ENCODE data around the gene AKT3. TPM values are rescaled to one million over a fixed set of nuclear protein-coding genes. Genes with fewer than 3 reads are reported as not detected.

Gene AKT3
- total RNA-seq, 1 experiment from 2014 or later, result 18.7 TPM

GRCh38 chr1:243553090-243553489, 297.0 kb downstream of the AKT3 start:
- CTCF ChIA-PET, result no interaction called here
- H3K9ac ChIP-seq (ENCODE audit: low read length), result no peak overlapping the region
- no peak overlapping the region for H3K4me3 ChIP-seq (ENCODE audit: low read length)
- no peak overlapping the region for H3K4me2 ChIP-seq (ENCODE audit: low read length)
- TF ChIP-seq EZH2phosphoT487 (IDR thresholded peaks at IDR 0.05; ENCODE audit: borderline replicate concordance, low read length), result no peak
- TF ChIP-seq, protein P1, sequence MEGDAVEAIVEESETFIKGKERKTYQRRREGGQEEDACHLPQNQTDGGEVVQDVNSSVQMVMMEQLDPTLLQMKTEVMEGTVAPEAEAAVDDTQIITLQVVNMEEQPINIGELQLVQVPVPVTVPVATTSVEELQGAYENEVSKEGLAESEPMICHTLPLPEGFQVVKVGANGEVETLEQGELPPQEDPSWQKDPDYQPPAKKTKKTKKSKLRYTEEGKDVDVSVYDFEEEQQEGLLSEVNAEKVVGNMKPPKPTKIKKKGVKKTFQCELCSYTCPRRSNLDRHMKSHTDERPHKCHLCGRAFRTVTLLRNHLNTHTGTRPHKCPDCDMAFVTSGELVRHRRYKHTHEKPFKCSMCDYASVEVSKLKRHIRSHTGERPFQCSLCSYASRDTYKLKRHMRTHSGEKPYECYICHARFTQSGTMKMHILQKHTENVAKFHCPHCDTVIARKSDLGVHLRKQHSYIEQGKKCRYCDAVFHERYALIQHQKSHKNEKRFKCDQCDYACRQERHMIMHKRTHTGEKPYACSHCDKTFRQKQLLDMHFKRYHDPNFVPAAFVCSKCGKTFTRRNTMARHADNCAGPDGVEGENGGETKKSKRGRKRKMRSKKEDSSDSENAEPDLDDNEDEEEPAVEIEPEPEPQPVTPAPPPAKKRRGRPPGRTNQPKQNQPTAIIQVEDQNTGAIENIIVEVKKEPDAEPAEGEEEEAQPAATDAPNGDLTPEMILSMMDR (conservative IDR thresholded peaks at IDR 0.05; ENCODE audit: low read depth, low read length), result no peak
- no peak for TF ChIP-seq EZH2 (IDR thresholded peaks at IDR 0.05; ENCODE audit: low read length, unreplicated experiment)
- 0 out of 2 replicates have a peak, but pooled peaks cover 5% of the 10 kb centered on the region for H3K4me1 ChIP-seq (ENCODE audit: insufficient read depth, low read length)
- no peak overlapping the region for H3K27ac ChIP-seq (ENCODE audit: low read length)
- H3K79me2 ChIP-seq (ENCODE audit: low read length), result no peaks in the 10 kb centered on the region
- intact Hi-C loops (cut with micrococcal nuclease), result no loop called here
- ATAC-seq, result no peak
- no peak for DNase-seq
- H3K9me3 ChIP-seq (ENCODE audit: low read length), result no peaks in the 10 kb centered on the region
- H3F3A ChIP-seq (ENCODE audit: low read length, unreplicated experiment), result no peaks in the 10 kb centered on the region
- no peaks in the 10 kb centered on the region for H3K36me3 ChIP-seq (ENCODE audit: low read depth, low read length)
- POLR2A ChIA-PET (ENCODE audit: unreplicated experiment), result interaction anchor here (0.7 kb wide), 1 partner anchor 245 kb away, joined by 3 read pairs; no protein-coding TSS in a partner anchor
- no TSS peak for BruUV-seq (replicated peaks)
- H2AFZ ChIP-seq (ENCODE audit: low read length), result no peak overlapping the region
- H3K9me2 ChIP-seq (replicated peaks; ENCODE audit: low read length), result no peaks in the 10 kb centered on the region
- no peaks in the 10 kb centered on the region for H4K20me1 ChIP-seq (ENCODE audit: low read length)
- no peaks in the 10 kb centered on the region for H3K27me3 ChIP-seq (ENCODE audit: low read length)

DNA sequence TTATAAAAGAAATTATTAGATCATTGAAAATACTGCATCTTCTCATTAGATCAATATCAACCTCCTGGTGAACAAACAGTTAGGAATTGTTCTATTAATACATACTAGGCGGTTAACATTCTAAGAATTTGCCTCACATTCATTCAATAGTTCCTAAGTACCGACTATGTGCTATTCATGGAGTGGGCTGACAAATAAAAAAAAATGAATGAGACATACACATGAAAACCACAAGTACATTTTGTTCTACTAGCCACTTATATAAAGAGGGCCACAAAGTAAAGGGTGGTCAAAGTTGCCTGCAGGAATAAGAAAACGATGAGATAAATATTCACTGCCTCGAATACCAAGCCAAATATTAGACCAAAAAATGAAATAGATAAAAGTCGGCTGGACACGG, 299.8 kb downstream of the AKT3 start:
- ChIA-PET CTCF (no interaction called here), POLR2A (ENCODE audit: unreplicated experiment) (no interaction called here)
- Histone ChIP-seq H3K9me3 (ENCODE audit: low read length) (no peaks in the 10 kb centered on the region), H2AFZ (ENCODE audit: low read length) (no peak overlapping the region), H3K9me2 (replicated peaks; ENCODE audit: low read length) (no peaks in the 10 kb centered on the region), H3F3A (ENCODE audit: low read length, unreplicated experiment) (no peaks in the 10 kb centered on the region), H4K20me1 (ENCODE audit: low read length) (no peaks in the 10 kb centered on the region), H3K4me1 (ENCODE audit: insufficient read depth, low read length) (0 out of 2 replicates have a peak, but pooled peaks cover 5% of the 10 kb centered on the region), H3K79me2 (ENCODE audit: low read length) (no peaks in the 10 kb centered on the region), H3K36me3 (ENCODE audit: low read depth, low read length) (no peaks in the 10 kb centered on the region), H3K27ac (ENCODE audit: low read length) (no peak overlapping the region), H3K4me3 (ENCODE audit: low read length) (no peak overlapping the region), H3K27me3 (ENCODE audit: low read length) (no peaks in the 10 kb centered on the region), H3K4me2 (ENCODE audit: low read length) (no peak overlapping the region), H3K9ac (ENCODE audit: low read length) (no peak overlapping the region)
- TF ChIP-seq EZH2 (IDR thresholded peaks at IDR 0.05; ENCODE audit: low read length, unreplicated experiment), result no peak
- no peak for TF ChIP-seq EZH2phosphoT487 (IDR thresholded peaks at IDR 0.05; ENCODE audit: borderline replicate concordance, low read length)
- TF ChIP-seq, protein P1 (conservative IDR thresholded peaks at IDR 0.05; ENCODE audit: low read depth, low read length), result no peak
- ATAC-seq (no peak), DNase-seq (no peak)
- intact Hi-C loops (cut with micrococcal nuclease), result no loop called here
- BruUV-seq (replicated peaks), result no TSS peak

DNA sequence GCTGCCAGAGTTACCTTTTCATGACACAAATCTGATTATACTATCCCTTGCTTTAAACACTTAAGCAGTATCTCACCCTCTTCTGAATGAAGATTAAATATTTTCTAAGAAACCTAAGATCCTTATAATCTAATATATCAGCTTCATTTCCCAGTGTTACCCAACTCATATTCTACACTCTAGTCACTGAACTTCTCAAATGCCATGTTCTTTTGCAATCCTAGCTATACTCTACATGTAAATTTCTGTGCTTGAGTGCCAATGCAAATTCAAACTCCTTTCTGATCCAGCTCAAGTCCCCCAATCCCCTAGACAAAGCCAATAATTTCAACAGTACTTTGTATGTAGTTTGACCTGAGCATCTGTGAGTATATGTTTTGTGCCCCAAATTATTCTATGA, 300.3 kb downstream of the AKT3 start:
- ChIA-PET CTCF (no interaction called here), POLR2A (ENCODE audit: unreplicated experiment) (no interaction called here)
- Histone ChIP-seq H3K4me3 (ENCODE audit: low read length) (no peak overlapping the region), H2AFZ (ENCODE audit: low read length) (no peak overlapping the region), H3K27me3 (ENCODE audit: low read length) (no peaks in the 10 kb centered on the region), H3K9ac (ENCODE audit: low read length) (no peak overlapping the region), H4K20me1 (ENCODE audit: low read length) (no peaks in the 10 kb centered on the region), H3K9me2 (replicated peaks; ENCODE audit: low read length) (no peaks in the 10 kb centered on the region), H3K79me2 (ENCODE audit: low read length) (no peaks in the 10 kb centered on the region), H3K27ac (ENCODE audit: low read length) (no peak overlapping the region), H3K4me2 (ENCODE audit: low read length) (no peak overlapping the region), H3F3A (ENCODE audit: low read length, unreplicated experiment) (no peaks in the 10 kb centered on the region), H3K4me1 (ENCODE audit: insufficient read depth, low read length) (0 out of 2 replicates have a peak, but pooled peaks cover 5% of the 10 kb centered on the region), H3K36me3 (ENCODE audit: low read depth, low read length) (no peaks in the 10 kb centered on the region), H3K9me3 (ENCODE audit: low read length) (no peaks in the 10 kb centered on the region)
- no TSS peak for BruUV-seq (replicated peaks)
- TF ChIP-seq EZH2phosphoT487 (IDR thresholded peaks at IDR 0.05; ENCODE audit: borderline replicate concordance, low read length) (no peak), EZH2 (IDR thresholded peaks at IDR 0.05; ENCODE audit: low read length, unreplicated experiment) (no peak)
- TF ChIP-seq, protein P1 (conservative IDR thresholded peaks at IDR 0.05; ENCODE audit: low read depth, low read length), result no peak
- intact Hi-C loops (cut with micrococcal nuclease), result no loop called here
- DNase-seq, result no peak
- no peak for ATAC-seq
